Pulmonary artery endothelial cell (primary cell): Measurements from ENCODE around the gene PTTG1IP. TPM values are rescaled to one million over a fixed set of nuclear protein-coding genes. Genes with fewer than 3 reads are reported as not detected.

Experiments
- DNase-seq: peaks from one replicate; pipeline ENCODE4 v3.0.0-alpha.2; 2011; ENCODE audit warnings: low read depth, low spot score
- total RNA-seq: library from RNA; depleted of rRNA; stranded (reverse); fragments of >200 nt; gene quantifications from 2 replicates; pipeline ENCODE4 v1.2.3, GENCODE V29; 2014

The PTTG1IP gene
- total RNA-seq, 1 donor from 2014 or later: 324 TPM

DNA sequence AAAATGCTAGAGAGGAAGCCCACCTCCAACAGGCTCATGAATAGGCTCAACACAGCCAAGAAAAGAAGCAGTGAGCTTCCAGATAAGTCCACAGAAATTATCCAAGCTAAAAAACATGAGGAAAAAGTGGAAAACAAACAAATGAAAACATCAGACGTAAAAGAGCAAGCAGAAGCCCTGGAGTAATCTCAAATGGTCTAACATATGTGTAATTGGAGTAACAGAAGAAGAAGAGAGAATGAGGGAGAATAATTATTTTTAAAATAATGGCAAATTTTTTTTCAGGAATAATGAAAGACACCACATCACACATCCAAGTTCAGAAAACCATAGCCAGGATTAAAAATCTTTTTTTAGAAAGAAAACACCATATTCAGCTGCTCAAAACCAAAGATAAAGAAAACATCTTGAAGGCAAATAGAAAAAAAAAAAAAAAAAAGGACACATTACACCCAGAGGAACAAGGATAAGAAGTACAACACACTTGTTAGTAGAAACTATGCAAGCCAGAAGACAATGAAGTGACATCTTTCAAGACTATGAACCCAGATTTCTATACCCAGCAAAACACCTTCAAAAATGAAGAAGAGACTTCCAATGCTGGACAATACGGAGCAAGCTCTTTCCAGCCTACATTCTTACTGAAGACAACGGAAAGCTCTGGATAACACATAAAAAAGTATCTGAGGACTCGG is 45.0 kb downstream of the PTTG1IP start:
- no peak for DNase-seq

DNA sequence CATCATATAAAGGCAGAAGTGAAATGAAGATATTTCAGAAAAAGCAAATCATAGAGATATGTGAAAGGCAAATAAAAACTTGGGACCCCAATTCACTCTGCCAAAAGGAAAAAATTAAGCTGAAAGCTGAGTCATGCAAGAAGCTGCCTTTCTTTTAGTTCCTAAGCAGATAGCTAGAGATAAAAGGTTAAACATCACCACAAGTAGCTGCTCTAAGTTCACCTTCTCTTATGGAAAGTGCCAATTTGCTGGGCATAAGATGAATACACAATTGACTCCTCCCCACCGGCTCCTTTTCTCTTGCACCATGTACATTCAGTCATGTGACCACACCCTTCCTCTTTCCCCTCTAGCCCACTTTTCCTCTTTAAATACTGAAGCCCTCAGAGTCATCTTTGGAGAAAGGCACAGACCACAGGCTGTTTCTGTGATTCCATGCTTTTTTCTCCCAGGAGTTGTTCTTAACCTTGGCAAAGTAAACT is 50.3 kb downstream of the PTTG1IP start:
- no peak for DNase-seq

GRCh38 chr21:44822484-44823178 is 50.9 kb downstream of the PTTG1IP start:
- DNase-seq: no peak

DNA sequence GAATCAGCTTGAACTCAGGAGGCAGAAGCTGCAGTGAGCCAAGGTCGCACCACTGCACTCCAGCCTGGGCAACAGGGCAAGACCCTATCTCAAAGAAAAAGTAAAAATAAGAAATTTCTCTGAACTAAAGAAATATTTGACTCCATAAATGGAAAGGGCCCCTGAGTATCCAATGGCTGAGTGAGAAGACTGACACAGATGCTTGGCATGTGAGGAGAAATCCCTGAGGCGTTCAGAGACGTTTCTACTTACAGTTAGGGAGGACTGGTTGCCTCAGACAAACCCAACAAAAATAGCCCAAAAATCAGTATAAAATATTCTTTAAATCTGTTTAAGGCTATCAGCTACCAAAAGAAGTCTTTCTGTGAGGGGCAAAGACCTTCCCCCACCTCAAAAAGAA is 52.6 kb downstream of the PTTG1IP start:
- no peak for DNase-seq

- DNase-seq: no peak
These were observed 53.9 kb downstream of the PTTG1IP start for GRCh38 chr21:44819283-44820243.

DNA sequence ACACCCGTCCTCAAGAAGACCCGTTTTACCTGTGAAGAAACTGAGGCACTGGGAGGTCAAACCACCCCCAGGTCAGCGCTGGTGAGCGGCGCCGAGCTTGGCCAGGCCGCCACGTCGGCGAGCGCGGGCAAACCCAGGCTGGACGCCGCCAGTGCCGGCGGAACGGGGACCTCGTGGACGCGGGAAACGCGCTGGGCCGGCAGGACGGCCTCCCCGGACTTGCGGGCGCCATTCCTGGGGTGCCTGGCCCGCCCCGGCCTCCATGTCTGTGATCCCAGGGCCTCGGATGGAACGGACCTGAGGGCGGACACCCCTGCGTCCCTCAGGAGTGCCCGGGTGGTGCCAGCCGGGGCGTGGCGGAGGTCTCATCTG is 54.9 kb downstream of the PTTG1IP start:
- no peak for DNase-seq

- DNase-seq: no peak
These were observed 55.4 kb downstream of the PTTG1IP start, which contains the start of gene SUMO3 for GRCh38 chr21:44817914-44818639. SUMO3 (minus strand) TSS chr21:44818062; CDS start chr21:44817968, 94 bp downstream.

GRCh38 chr21:44817506-44817880 is 56.0 kb downstream of the PTTG1IP start:
- DNase-seq: peak; percentile 61

- DNase-seq: no peak
These were observed 56.6 kb downstream of the PTTG1IP start for GRCh38 chr21:44816761-44817505.

- no peak for DNase-seq
These were observed 57.5 kb downstream of the PTTG1IP start for GRCh38 chr21:44815852-44816628.

DNA sequence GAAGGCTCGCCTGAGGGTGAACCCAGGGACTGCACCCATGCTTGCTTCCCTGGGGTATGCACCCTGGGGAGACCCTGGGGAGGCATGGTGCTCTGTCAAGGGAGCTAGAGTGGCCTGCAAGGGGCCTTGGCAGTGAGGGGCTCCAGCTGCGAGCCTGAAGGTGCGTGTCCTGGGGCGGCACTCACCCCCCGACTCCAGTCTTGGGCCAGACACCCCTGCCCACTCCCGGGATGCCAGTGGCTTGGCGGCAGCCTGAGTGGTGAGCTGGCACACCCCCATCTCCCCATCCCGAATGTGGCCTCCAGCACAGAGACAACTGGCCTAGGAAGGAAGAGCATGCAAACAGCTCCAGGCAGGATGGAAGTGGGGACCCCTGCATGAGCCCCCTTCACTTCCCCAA is 58.3 kb downstream of the PTTG1IP start:
- DNase-seq: no peak

GRCh38 chr21:44814498-44815023 is 58.9 kb downstream of the PTTG1IP start:
- no peak for DNase-seq

DNA sequence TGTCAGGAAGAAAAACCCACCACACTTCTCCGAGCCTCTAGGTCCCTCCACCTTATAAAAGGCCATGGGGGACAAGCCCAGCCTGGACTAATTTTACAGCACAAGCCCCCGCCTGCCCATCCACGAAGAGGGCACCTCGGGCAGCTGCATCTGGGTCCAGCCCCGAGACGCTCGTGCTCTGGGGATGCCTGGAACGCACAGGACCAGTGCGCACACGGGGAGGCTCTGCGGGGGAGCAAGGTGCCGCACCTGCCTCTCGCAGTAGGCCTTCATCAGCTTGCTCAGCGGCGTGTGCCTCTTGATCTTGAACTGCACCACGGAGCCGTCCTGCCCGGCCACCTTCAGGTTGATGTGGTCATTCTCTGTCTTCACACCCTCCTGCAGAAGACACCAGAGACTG is 59.8 kb downstream of the PTTG1IP start:
- DNase-seq: no peak

DNA sequence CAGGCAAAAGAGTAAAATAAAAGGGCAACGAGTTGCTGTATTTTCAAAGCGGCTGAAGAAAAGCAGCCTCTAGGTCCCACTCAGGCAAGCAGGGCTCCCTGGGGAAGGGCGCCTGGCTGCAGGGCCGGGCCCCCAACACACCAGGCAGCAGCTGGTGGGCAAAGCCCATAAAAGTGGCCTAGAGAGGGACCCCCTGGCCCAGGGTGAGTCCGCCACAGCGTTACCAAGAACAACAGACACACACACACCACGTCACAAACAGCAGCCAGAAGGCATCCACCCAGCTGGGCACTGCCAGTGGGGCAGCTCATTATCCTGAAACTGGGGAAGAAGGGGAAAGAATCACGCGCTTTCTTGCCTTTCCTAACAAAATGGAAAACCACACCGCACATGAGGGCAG is 60.3 kb downstream of the PTTG1IP start:
- DNase-seq: no peak

- no peak for DNase-seq
These were observed 60.9 kb downstream of the PTTG1IP start for GRCh38 chr21:44812640-44813039.

DNA sequence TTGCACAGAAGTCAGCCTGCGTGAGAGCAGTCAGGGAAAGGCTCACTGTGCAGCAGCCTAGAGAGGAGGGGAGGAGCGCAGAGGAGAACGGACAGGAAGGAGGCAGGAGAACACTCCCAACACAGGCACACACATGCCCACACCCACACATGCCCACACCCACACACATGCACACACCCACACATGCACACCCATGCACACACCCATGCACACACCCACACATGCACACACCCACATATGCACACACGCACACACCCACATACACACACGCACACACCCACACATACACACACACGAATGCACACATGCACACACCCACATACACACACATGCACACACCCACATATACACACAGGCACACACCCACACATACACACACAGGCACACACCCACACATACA is 62.7 kb downstream of the PTTG1IP start:
- no peak for DNase-seq

- DNase-seq: no peak
These were observed 67.6 kb downstream of the PTTG1IP start for GRCh38 chr21:44805859-44806258.

DNA sequence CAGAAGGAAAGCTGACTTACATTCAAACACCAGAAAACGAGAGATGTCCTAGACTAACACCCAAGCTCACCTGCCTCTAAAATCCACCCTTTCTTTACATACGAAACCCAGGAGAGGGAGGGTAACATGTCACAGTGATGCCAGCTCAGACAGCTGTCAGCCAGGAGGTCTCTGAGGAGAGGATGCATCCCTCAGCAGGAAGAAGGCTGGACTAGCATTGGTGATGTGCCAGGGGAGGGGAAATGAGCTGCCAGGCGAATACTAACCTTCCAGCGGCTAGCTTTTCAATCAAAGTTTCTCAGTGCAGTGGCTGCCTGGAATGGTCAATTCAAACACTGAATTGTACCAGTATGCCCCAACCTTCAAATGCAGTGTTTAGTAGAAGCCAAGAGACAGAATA is 68.3 kb downstream of the PTTG1IP start:
- DNase-seq: no peak

DNA sequence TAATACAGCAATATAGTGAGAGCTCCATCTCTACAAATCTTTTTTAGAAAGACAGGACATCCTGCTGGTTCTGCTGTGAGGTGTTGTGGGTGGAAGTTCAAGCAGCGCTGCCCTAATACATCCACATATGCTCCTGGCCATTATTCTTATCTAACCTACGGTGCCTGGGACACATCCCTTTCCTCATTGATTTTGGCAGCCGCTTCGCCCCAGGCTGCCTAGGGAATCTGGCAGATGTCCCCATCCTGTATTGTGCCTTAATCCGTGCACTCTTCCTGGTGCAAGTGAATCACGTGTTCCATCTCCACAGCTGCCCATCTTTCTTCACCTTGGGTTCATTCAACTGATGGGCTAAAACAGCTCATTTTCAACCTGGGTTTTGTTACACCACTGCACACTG is 68.7 kb downstream of the PTTG1IP start:
- DNase-seq: no peak
